ENCODE data around the gene DHRS1.
A peak's percentile ranks its signal among the peaks of the same experiment; 100 is the strongest.

The DHRS1 gene

DNA sequence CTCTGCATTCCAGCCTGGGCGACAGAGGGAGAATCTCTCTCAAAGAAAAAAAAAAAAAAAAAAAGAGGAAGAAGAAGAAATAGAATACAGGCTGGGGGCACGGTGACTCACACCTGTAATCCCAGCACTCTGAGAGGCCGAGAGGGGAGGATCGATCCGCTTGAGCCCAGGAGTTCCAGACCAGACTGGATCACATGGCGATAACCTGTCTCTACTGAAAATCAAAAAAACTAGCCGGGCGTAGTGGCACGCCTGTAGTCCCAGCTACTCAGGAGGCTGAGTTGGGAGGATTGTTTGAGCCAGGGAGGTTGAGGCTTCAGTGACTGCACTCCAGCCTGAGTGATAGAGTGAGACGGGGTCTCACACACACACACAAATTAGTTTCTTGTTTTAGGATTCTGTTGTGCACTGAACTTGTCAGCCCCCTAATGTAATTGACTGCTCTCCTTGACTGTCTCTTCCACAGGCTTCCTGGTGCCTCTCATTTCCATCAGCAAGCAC is 56.2 kb downstream of the DHRS1 start:
- no peak for DNase-seq

DNA sequence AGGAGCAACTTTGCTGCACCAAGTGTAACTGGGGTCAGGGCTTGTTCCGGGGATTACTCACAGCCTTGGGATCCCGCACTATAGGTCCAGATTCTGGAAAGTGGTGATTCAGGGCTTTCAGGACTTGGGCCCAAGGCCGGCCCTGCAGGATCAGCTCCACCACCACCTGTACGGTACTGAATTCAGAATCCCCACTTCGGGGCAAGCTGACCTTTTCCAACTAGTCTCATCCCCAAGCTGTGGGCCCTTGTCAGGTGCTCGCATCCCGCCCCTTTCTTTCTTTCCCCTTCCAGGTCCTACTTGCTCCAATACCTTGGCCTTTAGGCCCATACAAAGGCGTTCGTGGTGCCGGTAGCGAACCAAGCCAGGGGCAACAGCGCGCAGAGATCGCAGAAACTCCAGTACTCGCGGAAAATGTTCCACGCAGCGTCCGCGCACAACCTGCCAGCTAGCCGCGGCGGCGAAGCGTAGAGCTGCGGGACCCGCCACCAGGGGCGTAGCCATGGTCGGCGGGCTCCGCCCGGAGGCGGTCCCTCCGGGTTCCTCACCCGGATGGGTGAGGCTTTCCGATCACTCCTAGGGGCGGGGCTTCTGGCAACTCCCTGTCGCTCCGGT is 57.6 kb downstream of the DHRS1 start:
- DNase-seq = peak; percentile 75
